HG03175 (cell line): ENCODE data around the gene CCDC200.
"Not testable (repeated sequence)": the region's sequence is repeated elsewhere in the genome, so short reads cannot be mapped to it uniquely, and the experiment has no call there.

Experiments used
- ATAC-seq: cut with Tn5 transposase; IDR thresholded peaks from one replicate; pipeline ENCODE4 v1.9.1; 2021; ENCODE audit warnings: mild to moderate bottlenecking, moderate library complexity; ENCODE audit not compliant: unreplicated experiment

Gene CCDC200

GRCh38 chr17:43228020-43228782, at the start of gene CCDC200:
TSS of gene CCDC200 (minus strand) at chr17:43228623. CDS start at chr17:43228554, 69 bp downstream.
- ATAC-seq: not testable (repeated sequence)

GRCh38 chr17:43272914-43273313, 44.5 kb upstream of the CCDC200 start:
- ATAC-seq: not testable (repeated sequence)

GRCh38 chr17:43272483-43272882, 44.1 kb upstream of the CCDC200 start:
- ATAC-seq: not testable (repeated sequence)

GRCh38 chr17:43270552-43271504, 42.4 kb upstream of the CCDC200 start:
- not testable (repeated sequence) for ATAC-seq

GRCh38 chr17:43246456-43246855, 18.0 kb upstream of the CCDC200 start:
- ATAC-seq: not testable (repeated sequence)

GRCh38 chr17:43240596-43241352, 12.4 kb upstream of the CCDC200 start:
- not testable (repeated sequence) for ATAC-seq

- not testable (repeated sequence) for ATAC-seq
These were observed 11.2 kb upstream of the CCDC200 start for GRCh38 chr17:43239597-43239996.

- not testable (repeated sequence) for ATAC-seq
These were observed 5.5 kb upstream of the CCDC200 start, which contains the start of gene RNU2-1 for GRCh38 chr17:43233877-43234276. TSS of gene RNU2-1 (minus strand) at chr17:43233977.

GRCh38 chr17:43233263-43233662, 4.8 kb upstream of the CCDC200 start:
- ATAC-seq: not testable (repeated sequence)

GRCh38 chr17:43232021-43232699, 3.7 kb upstream of the CCDC200 start:
- not testable (repeated sequence) for ATAC-seq

GRCh38 chr17:43231205-43232020, 3.0 kb upstream of the CCDC200 start:
- not testable (repeated sequence) for ATAC-seq

GRCh38 chr17:43226393-43226792, 2.0 kb downstream of the CCDC200 start:
- ATAC-seq: no peak

GRCh38 chr17:43224146-43224705, 4.2 kb downstream of the CCDC200 start:
- no peak for ATAC-seq

- no peak for ATAC-seq
These were observed 7.8 kb downstream of the CCDC200 start for GRCh38 chr17:43220511-43221125.

GRCh38 chr17:43219746-43220380, 8.6 kb downstream of the CCDC200 start:
- no peak for ATAC-seq

- no peak for ATAC-seq
These were observed 9.4 kb downstream of the CCDC200 start for GRCh38 chr17:43219001-43219400.

GRCh38 chr17:43217614-43218087, 10.8 kb downstream of the CCDC200 start:
- no peak for ATAC-seq
